ENCODE measurements around the gene MT4. TPM values are rescaled to one million over a fixed set of nuclear protein-coding genes. Genes with fewer than 3 reads are reported as not detected.

MT4 gene
- total RNA-seq, 1 donor from 2014 or later, result not detected

GRCh38 chr16:56534847-56535383 is 30.0 kb upstream of the MT4 start:
- peaks cover 4% of the 10 kb centered on the region for H3K27me3 Mint-ChIP-seq (ENCODE audit: insufficient read depth, low read depth)
- Histone ChIP-seq H3K79me2 (ENCODE audit: low read depth) (no peaks in the 10 kb centered on the region), H3K9ac (no peak overlapping the region), H3K27ac (no peak overlapping the region), H3K4me3 (no peak overlapping the region), H3K9me3 (ENCODE audit: low read depth) (no peaks in the 10 kb centered on the region), H4K20me1 (ENCODE audit: low read depth) (no peaks in the 10 kb centered on the region), H3K36me3 (no peaks in the 10 kb centered on the region), H2AFZ (replicated peaks) (no peak overlapping the region), H3K4me1 (no peaks in the 10 kb centered on the region), H3K27me3 (peaks cover 13% of the 10 kb centered on the region), H3F3A (ENCODE audit: low read depth) (no peaks in the 10 kb centered on the region), H3K4me2 (no peak overlapping the region)
- no peaks in the 10 kb centered on the region for H3K36me3 Mint-ChIP-seq
- no peak for TF ChIP-seq EZH2 (IDR thresholded peaks at IDR 0.05)
- no peak for TF ChIP-seq EZH2phosphoT487 (IDR thresholded peaks at IDR 0.05)
- no peak for TF ChIP-seq CTCF (IDR thresholded peaks at IDR 0.05)
- DNase-seq (ENCODE audit: low spot score), result no peak
- H3K27ac Mint-ChIP-seq, result no peak overlapping the region
- no peaks in the 10 kb centered on the region for H3K9me3 Mint-ChIP-seq
- H3K4me3 Mint-ChIP-seq, result no peak overlapping the region
- H3K4me1 Mint-ChIP-seq, result no peaks in the 10 kb centered on the region

GRCh38 chr16:56538331-56538730 is 26.5 kb upstream of the MT4 start:
- Histone ChIP-seq H3K27ac (no peak overlapping the region), H4K20me1 (ENCODE audit: low read depth) (no peaks in the 10 kb centered on the region), H2AFZ (replicated peaks) (no peak overlapping the region), H3K4me3 (no peak overlapping the region), H3K79me2 (ENCODE audit: low read depth) (no peaks in the 10 kb centered on the region), H3K36me3 (no peaks in the 10 kb centered on the region), H3K4me2 (no peak overlapping the region), H3K4me1 (no peaks in the 10 kb centered on the region), H3K9ac (no peak overlapping the region), H3K9me3 (ENCODE audit: low read depth) (no peaks in the 10 kb centered on the region), H3K27me3 (peaks cover 13% of the 10 kb centered on the region), H3F3A (ENCODE audit: low read depth) (no peaks in the 10 kb centered on the region)
- Mint-ChIP-seq H3K27me3 (ENCODE audit: insufficient read depth, low read depth) (peaks cover 6% of the 10 kb centered on the region), H3K9me3 (peaks cover 11% of the 10 kb centered on the region), H3K36me3 (no peaks in the 10 kb centered on the region), H3K4me1 (peaks cover 3% of the 10 kb centered on the region), H3K4me3 (no peak overlapping the region), H3K27ac (no peak overlapping the region)
- no peak for TF ChIP-seq CTCF (IDR thresholded peaks at IDR 0.05)
- TF ChIP-seq EZH2phosphoT487 (IDR thresholded peaks at IDR 0.05), result no peak
- no peak for DNase-seq (ENCODE audit: low spot score)

- no peaks in the 10 kb centered on the region for H3K4me1 ChIP-seq
- H3K27me3 ChIP-seq, result peaks cover 2% of the 10 kb centered on the region
- H2AFZ ChIP-seq (replicated peaks), result no peak overlapping the region
- H4K20me1 ChIP-seq (ENCODE audit: low read depth), result no peaks in the 10 kb centered on the region
- no peak overlapping the region for H3K4me3 ChIP-seq
- H3K4me2 ChIP-seq, result no peak overlapping the region
- H3K9me3 Mint-ChIP-seq, result peaks cover 11% of the 10 kb centered on the region
- no peak overlapping the region for H3K4me3 Mint-ChIP-seq
- no peak overlapping the region for H3K9ac ChIP-seq
- no peaks in the 10 kb centered on the region for H3F3A ChIP-seq (ENCODE audit: low read depth)
- H3K27ac Mint-ChIP-seq, result no peak overlapping the region
- DNase-seq (ENCODE audit: low spot score), result no peak
- peaks cover 6% of the 10 kb centered on the region for H3K27me3 Mint-ChIP-seq (ENCODE audit: insufficient read depth, low read depth)
- H3K36me3 Mint-ChIP-seq, result no peaks in the 10 kb centered on the region
- TF ChIP-seq EZH2 (IDR thresholded peaks at IDR 0.05), result no peak
- H3K9me3 ChIP-seq (ENCODE audit: low read depth), result no peaks in the 10 kb centered on the region
- peaks cover 3% of the 10 kb centered on the region for H3K4me1 Mint-ChIP-seq
- no peak overlapping the region for H3K27ac ChIP-seq
- H3K36me3 ChIP-seq, result no peaks in the 10 kb centered on the region
- H3K79me2 ChIP-seq (ENCODE audit: low read depth), result no peaks in the 10 kb centered on the region
Measured at GRCh38 chr16:56539656-56540055, 25.2 kb upstream of the MT4 start.

- H3K9me3 Mint-ChIP-seq, result peaks cover 11% of the 10 kb centered on the region
- no peaks in the 10 kb centered on the region for H3K36me3 Mint-ChIP-seq
- Histone ChIP-seq H3K79me2 (ENCODE audit: low read depth) (no peaks in the 10 kb centered on the region), H3K9me3 (ENCODE audit: low read depth) (no peaks in the 10 kb centered on the region), H3K4me2 (no peak overlapping the region), H3K9ac (no peak overlapping the region), H3K27ac (no peak overlapping the region), H4K20me1 (ENCODE audit: low read depth) (peaks cover 3% of the 10 kb centered on the region), H3K4me3 (no peak overlapping the region), H3K36me3 (no peaks in the 10 kb centered on the region), H2AFZ (replicated peaks) (no peak overlapping the region), H3K27me3 (no peaks in the 10 kb centered on the region), H3F3A (ENCODE audit: low read depth) (peaks cover 14% of the 10 kb centered on the region), H3K4me1 (peaks cover 6% of the 10 kb centered on the region)
- H3K27ac Mint-ChIP-seq, result no peak overlapping the region
- TF ChIP-seq CTCF (IDR thresholded peaks at IDR 0.05) (no peak), EZH2 (IDR thresholded peaks at IDR 0.05) (no peak), EZH2phosphoT487 (IDR thresholded peaks at IDR 0.05) (no peak)
- H3K27me3 Mint-ChIP-seq (ENCODE audit: insufficient read depth, low read depth), result peaks cover 10% of the 10 kb centered on the region
- no peak for DNase-seq (ENCODE audit: low spot score)
- H3K4me3 Mint-ChIP-seq, result no peak overlapping the region
- peaks cover 17% of the 10 kb centered on the region for H3K4me1 Mint-ChIP-seq
Measured at GRCh38 chr16:56542039-56542438, 22.8 kb upstream of the MT4 start.

Measured in neural progenitor cell (in vitro differentiated cells).